ENCODE results near the gene CACNG1. TPM values are rescaled to one million over a fixed set of nuclear protein-coding genes. Genes with fewer than 3 reads are reported as not detected.

CACNG1 gene
- total RNA-seq, 2 experiments from 2014 or later, result not detected

GRCh38 chr17:67056746-67057490 lies 12.6 kb downstream of the CACNG1 start:
- TF ChIP-seq, protein P1, sequence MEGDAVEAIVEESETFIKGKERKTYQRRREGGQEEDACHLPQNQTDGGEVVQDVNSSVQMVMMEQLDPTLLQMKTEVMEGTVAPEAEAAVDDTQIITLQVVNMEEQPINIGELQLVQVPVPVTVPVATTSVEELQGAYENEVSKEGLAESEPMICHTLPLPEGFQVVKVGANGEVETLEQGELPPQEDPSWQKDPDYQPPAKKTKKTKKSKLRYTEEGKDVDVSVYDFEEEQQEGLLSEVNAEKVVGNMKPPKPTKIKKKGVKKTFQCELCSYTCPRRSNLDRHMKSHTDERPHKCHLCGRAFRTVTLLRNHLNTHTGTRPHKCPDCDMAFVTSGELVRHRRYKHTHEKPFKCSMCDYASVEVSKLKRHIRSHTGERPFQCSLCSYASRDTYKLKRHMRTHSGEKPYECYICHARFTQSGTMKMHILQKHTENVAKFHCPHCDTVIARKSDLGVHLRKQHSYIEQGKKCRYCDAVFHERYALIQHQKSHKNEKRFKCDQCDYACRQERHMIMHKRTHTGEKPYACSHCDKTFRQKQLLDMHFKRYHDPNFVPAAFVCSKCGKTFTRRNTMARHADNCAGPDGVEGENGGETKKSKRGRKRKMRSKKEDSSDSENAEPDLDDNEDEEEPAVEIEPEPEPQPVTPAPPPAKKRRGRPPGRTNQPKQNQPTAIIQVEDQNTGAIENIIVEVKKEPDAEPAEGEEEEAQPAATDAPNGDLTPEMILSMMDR (conservative IDR thresholded peaks at IDR 0.05; ENCODE audit: low read length), result no peak
- no peak for TF ChIP-seq EZH2phosphoT487 (IDR thresholded peaks at IDR 0.05; ENCODE audit: borderline replicate concordance, low read depth, low read length)
- Histone ChIP-seq H3K4me1 (ENCODE audit: insufficient read depth, low read length, poor library complexity, severe bottlenecking) (peaks cover 13% of the 10 kb centered on the region), H3K27ac (ENCODE audit: low read depth, low read length, poor library complexity, severe bottlenecking) (peak overlapping the region; percentile 36), H3K79me2 (ENCODE audit: insufficient read depth, low read depth, low read length) (no peaks in the 10 kb centered on the region), H2AFZ (ENCODE audit: low read length) (no peak overlapping the region), H3K4me3 (ENCODE audit: low read depth, low read length, poor library complexity, severe bottlenecking) (no peak overlapping the region), H3K9me3 (ENCODE audit: low read length) (no peaks in the 10 kb centered on the region), H3K4me2 (ENCODE audit: low read length) (peak overlapping the region; percentile 48), H4K20me1 (ENCODE audit: insufficient read depth, low read length) (no peaks in the 10 kb centered on the region), H3K36me3 (ENCODE audit: insufficient read depth, low read length) (no peaks in the 10 kb centered on the region), H3K9me2 (ENCODE audit: insufficient read depth, low read length) (no peaks in the 10 kb centered on the region)
- ChIA-PET POLR2A (no interaction called here), CTCF (ENCODE audit: unreplicated experiment) (no interaction called here)
- no TSS peak for BruUV-seq (replicated peaks)
- intact Hi-C loops (cut with micrococcal nuclease; ENCODE audit: unreplicated experiment), result no loop called here
- peak; percentile 16 for DNase-seq (ENCODE audit: low spot score)

DNA sequence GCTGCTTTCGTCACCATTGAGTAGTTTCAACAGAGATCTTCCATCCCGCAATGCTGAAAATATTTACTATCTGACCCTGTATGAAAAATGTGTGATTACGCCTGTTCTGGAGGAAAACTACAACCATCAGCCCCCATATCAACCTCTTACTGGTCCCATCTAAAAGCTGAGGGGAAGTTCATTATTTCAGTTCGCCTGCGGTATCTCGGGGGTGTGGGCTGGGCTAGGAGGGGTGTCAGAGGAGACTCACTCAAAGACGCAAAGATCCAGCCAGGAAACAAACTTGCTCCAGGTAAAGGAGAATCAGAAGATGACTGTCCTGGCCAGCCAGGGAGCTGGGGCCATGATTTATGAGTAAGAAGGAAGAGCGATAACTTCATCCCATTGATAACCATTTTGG lies 13.7 kb downstream of the CACNG1 start:
- intact Hi-C loops (cut with micrococcal nuclease; ENCODE audit: unreplicated experiment), result no loop called here
- no peaks in the 10 kb centered on the region for H3K9me2 ChIP-seq (ENCODE audit: insufficient read depth, low read length)
- no peak overlapping the region for H3K4me3 ChIP-seq (ENCODE audit: low read depth, low read length, poor library complexity, severe bottlenecking)
- H3K4me1 ChIP-seq (ENCODE audit: insufficient read depth, low read length, poor library complexity, severe bottlenecking), result peaks cover 13% of the 10 kb centered on the region
- no peak overlapping the region for H2AFZ ChIP-seq (ENCODE audit: low read length)
- H3K27ac ChIP-seq (ENCODE audit: low read depth, low read length, poor library complexity, severe bottlenecking), result no peak overlapping the region
- POLR2A ChIA-PET, result interaction anchor here (0.6 to 0.7 kb wide), 2 partner anchors 10 to 98 kb away, joined by 3 read pairs; no protein-coding TSS in a partner anchor
- H3K9me3 ChIP-seq (ENCODE audit: low read length), result no peaks in the 10 kb centered on the region
- no TSS peak for BruUV-seq (replicated peaks)
- TF ChIP-seq EZH2phosphoT487 (IDR thresholded peaks at IDR 0.05; ENCODE audit: borderline replicate concordance, low read depth, low read length), result no peak
- TF ChIP-seq, protein P1 (conservative IDR thresholded peaks at IDR 0.05; ENCODE audit: low read length), result no peak
- H3K4me2 ChIP-seq (ENCODE audit: low read length), result no peak overlapping the region
- DNase-seq (ENCODE audit: low spot score), result no peak
- no peaks in the 10 kb centered on the region for H3K36me3 ChIP-seq (ENCODE audit: insufficient read depth, low read length)
- H4K20me1 ChIP-seq (ENCODE audit: insufficient read depth, low read length), result no peaks in the 10 kb centered on the region
- CTCF ChIA-PET (ENCODE audit: unreplicated experiment), result no interaction called here
- H3K79me2 ChIP-seq (ENCODE audit: insufficient read depth, low read depth, low read length), result no peaks in the 10 kb centered on the region

GRCh38 chr17:67059372-67059771 lies 15.0 kb downstream of the CACNG1 start:
- POLR2A ChIA-PET, result no interaction called here
- H3K36me3 ChIP-seq (ENCODE audit: insufficient read depth, low read length), result no peaks in the 10 kb centered on the region
- TF ChIP-seq, protein P1 (conservative IDR thresholded peaks at IDR 0.05; ENCODE audit: low read length), result no peak
- TF ChIP-seq EZH2phosphoT487 (IDR thresholded peaks at IDR 0.05; ENCODE audit: borderline replicate concordance, low read depth, low read length), result no peak

More at GRCh38 chr17:67059372-67059771, 15.0 kb downstream of the CACNG1 start:
- Histone ChIP-seq H3K27ac (ENCODE audit: low read depth, low read length, poor library complexity, severe bottlenecking) (no peak overlapping the region), H3K9me2 (ENCODE audit: insufficient read depth, low read length) (no peaks in the 10 kb centered on the region), H3K4me1 (ENCODE audit: insufficient read depth, low read length, poor library complexity, severe bottlenecking) (peaks cover 13% of the 10 kb centered on the region), H4K20me1 (ENCODE audit: insufficient read depth, low read length) (no peaks in the 10 kb centered on the region), H3K4me3 (ENCODE audit: low read depth, low read length, poor library complexity, severe bottlenecking) (no peak overlapping the region), H2AFZ (ENCODE audit: low read length) (no peak overlapping the region), H3K4me2 (ENCODE audit: low read length) (no peak overlapping the region), H3K9me3 (ENCODE audit: low read length) (no peaks in the 10 kb centered on the region), H3K79me2 (ENCODE audit: insufficient read depth, low read depth, low read length) (no peaks in the 10 kb centered on the region)
- no peak for DNase-seq (ENCODE audit: low spot score)
- CTCF ChIA-PET (ENCODE audit: unreplicated experiment), result no interaction called here
- BruUV-seq (replicated peaks), result no TSS peak
- intact Hi-C loops (cut with micrococcal nuclease; ENCODE audit: unreplicated experiment), result no loop called here

Measured in OCI-LY7 (cell line).